ENCODE measurements around the gene CRYAB. TPM values are rescaled to one million over a fixed set of nuclear protein-coding genes. Genes with fewer than 3 reads are reported as not detected.

The CRYAB gene
- total RNA-seq, 1 donor from 2014 or later, result 0.45 TPM

DNA sequence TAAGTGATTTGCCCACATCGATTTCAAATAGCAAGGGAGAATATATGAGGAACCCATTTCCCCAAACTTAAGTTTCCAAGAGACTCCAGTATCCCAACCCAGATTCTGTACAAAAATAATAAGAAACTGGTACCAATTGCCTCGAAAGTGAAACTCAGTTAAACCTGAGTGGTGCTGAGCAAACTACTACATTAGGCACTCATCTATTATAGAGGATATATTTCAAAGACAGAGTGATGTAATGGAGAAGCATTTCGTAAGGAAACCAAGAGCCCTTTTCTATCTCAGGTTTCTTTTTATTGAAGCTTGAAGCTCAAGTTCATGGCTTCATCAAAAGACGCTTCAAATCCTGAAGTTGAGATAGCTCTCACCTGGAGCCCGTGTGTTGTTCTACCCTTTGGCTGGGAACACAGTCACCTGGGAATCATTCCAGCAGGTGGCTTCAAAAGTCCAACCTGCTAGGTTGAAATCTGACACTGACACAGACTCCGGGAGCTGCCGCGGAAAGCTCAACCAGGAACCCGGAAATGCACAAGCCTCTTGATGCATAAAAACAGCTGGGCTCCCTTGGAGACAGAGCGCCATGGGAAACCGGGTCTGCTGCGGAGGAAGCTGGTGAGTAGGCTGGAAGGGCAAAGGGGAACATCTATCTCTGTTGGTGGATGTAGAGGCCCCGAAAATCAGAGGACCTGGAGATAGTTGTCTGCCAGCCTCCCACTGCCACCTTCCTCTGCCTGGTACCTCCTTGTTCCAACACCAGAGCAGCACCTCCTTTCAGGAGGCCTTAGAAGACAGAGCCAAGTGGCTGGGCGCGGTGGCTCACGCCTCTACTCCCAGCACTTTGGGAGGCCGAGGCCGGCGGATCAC lies 7.1 kb upstream of the CRYAB start, which contains the start of gene C11orf52:
Gene C11orf52 (plus strand): TSS at position 524 of the 867 bp plus-strand sequence. CDS start 60 bp downstream, at position 584.
- Histone ChIP-seq H3K36me3 (no peaks in the 10 kb centered on the region), H3K27ac (no peak within 1 kb of the TSS), H3K27me3 (no peaks in the 10 kb centered on the region), H3K79me2 (ENCODE audit: low read depth) (no peaks in the 10 kb centered on the region), H2AFZ (replicated peaks) (peak within 1 kb of the TSS; percentile 68), H3K9me3 (ENCODE audit: low read depth) (no peaks in the 10 kb centered on the region), H4K20me1 (ENCODE audit: low read depth) (no peaks in the 10 kb centered on the region), H3F3A (ENCODE audit: low read depth) (peaks cover 2% of the 10 kb centered on the region), H3K4me1 (peaks cover 12% of the 10 kb centered on the region), H3K4me3 (no peak within 1 kb of the TSS), H3K4me2 (peak within 1 kb of the TSS; percentile 34), H3K9ac (no peak within 1 kb of the TSS)
- TF ChIP-seq, protein P1, sequence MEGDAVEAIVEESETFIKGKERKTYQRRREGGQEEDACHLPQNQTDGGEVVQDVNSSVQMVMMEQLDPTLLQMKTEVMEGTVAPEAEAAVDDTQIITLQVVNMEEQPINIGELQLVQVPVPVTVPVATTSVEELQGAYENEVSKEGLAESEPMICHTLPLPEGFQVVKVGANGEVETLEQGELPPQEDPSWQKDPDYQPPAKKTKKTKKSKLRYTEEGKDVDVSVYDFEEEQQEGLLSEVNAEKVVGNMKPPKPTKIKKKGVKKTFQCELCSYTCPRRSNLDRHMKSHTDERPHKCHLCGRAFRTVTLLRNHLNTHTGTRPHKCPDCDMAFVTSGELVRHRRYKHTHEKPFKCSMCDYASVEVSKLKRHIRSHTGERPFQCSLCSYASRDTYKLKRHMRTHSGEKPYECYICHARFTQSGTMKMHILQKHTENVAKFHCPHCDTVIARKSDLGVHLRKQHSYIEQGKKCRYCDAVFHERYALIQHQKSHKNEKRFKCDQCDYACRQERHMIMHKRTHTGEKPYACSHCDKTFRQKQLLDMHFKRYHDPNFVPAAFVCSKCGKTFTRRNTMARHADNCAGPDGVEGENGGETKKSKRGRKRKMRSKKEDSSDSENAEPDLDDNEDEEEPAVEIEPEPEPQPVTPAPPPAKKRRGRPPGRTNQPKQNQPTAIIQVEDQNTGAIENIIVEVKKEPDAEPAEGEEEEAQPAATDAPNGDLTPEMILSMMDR (IDR thresholded peaks at IDR 0.05), result no peak
- TF ChIP-seq EZH2 (IDR thresholded peaks at IDR 0.05), result no peak
- no peak for TF ChIP-seq EZH2phosphoT487 (IDR thresholded peaks at IDR 0.05)
- Mint-ChIP-seq H3K27me3 (ENCODE audit: insufficient read depth, low read depth) (peaks cover 4% of the 10 kb centered on the region), H3K9me3 (no peaks in the 10 kb centered on the region), H3K4me3 (no peak within 1 kb of the TSS), H3K36me3 (no peaks in the 10 kb centered on the region), H3K27ac (peak within 1 kb of the TSS; percentile 74), H3K4me1 (peaks cover 11% of the 10 kb centered on the region)
- DNase-seq (ENCODE audit: low spot score), result peak; percentile 45

DNA sequence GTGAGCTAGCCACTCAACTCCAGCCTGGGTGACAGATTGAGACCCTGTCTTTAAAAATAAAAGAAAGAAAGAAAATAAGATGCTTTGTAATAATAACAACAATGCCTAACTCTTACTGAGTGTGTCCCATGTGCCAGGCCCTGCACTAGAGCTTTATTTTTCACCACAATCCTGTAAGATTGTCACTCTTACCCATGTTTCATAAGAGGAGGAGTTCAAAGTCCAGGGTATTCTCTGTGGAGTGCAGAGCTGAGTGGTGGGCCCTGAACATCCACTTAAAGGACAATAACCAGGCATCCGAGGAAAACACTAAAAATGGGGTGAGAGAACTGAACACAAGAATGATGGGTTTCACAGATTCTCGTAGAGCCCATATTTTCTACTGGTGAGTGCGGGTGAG lies 6.2 kb upstream of the CRYAB start:
- Histone ChIP-seq H3K9me3 (ENCODE audit: low read depth) (no peaks in the 10 kb centered on the region), H3K36me3 (no peaks in the 10 kb centered on the region), H3K4me1 (peaks cover 4% of the 10 kb centered on the region), H3K27me3 (no peaks in the 10 kb centered on the region), H2AFZ (replicated peaks) (no peak overlapping the region), H3K27ac (no peak overlapping the region), H3K4me3 (no peak overlapping the region), H3K4me2 (no peak overlapping the region), H4K20me1 (ENCODE audit: low read depth) (no peaks in the 10 kb centered on the region), H3K79me2 (ENCODE audit: low read depth) (no peaks in the 10 kb centered on the region), H3K9ac (no peak overlapping the region), H3F3A (ENCODE audit: low read depth) (no peaks in the 10 kb centered on the region)
- Mint-ChIP-seq H3K9me3 (no peaks in the 10 kb centered on the region), H3K27ac (no peak overlapping the region), H3K4me1 (peaks cover 3% of the 10 kb centered on the region), H3K4me3 (no peak overlapping the region), H3K27me3 (ENCODE audit: insufficient read depth, low read depth) (peaks cover 4% of the 10 kb centered on the region), H3K36me3 (no peaks in the 10 kb centered on the region)
- no peak for TF ChIP-seq EZH2 (IDR thresholded peaks at IDR 0.05)
- no peak for TF ChIP-seq EZH2phosphoT487 (IDR thresholded peaks at IDR 0.05)
- TF ChIP-seq, protein P1 (IDR thresholded peaks at IDR 0.05), result no peak
- no peak for DNase-seq (ENCODE audit: low spot score)

DNA sequence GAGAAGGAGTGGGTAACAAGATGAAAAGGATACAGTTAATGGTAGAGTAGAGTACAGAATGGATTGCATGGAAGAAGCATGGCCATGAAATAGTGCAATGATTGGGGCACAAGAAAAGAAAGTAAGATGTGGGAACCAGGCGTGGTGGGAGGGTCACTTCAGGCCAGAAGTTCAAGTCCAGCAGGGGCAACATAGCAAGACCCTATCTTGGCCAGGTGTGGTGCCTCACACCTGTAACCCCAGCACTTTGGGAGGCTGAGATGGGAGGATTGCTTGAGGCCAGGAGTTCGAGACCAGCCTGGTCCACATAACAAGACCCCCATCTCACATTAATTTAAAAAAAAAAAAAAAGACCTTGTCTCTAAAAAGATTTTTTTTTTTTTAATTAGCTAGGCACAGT lies 5.7 kb upstream of the CRYAB start:
- TF ChIP-seq EZH2phosphoT487 (IDR thresholded peaks at IDR 0.05) (no peak), EZH2 (IDR thresholded peaks at IDR 0.05) (no peak)
- TF ChIP-seq, protein P1 (IDR thresholded peaks at IDR 0.05), result no peak
- Histone ChIP-seq H3K27ac (no peak overlapping the region), H2AFZ (replicated peaks) (no peak overlapping the region), H3K79me2 (ENCODE audit: low read depth) (no peaks in the 10 kb centered on the region), H3K36me3 (no peaks in the 10 kb centered on the region), H3K9me3 (ENCODE audit: low read depth) (no peaks in the 10 kb centered on the region), H4K20me1 (ENCODE audit: low read depth) (no peaks in the 10 kb centered on the region), H3K4me2 (no peak overlapping the region), H3K9ac (no peak overlapping the region), H3F3A (ENCODE audit: low read depth) (no peaks in the 10 kb centered on the region), H3K4me3 (no peak overlapping the region), H3K27me3 (no peaks in the 10 kb centered on the region), H3K4me1 (peaks cover 3% of the 10 kb centered on the region)
- H3K4me3 Mint-ChIP-seq, result no peak overlapping the region
- H3K9me3 Mint-ChIP-seq, result no peaks in the 10 kb centered on the region
- no peak overlapping the region for H3K27ac Mint-ChIP-seq
- H3K27me3 Mint-ChIP-seq (ENCODE audit: insufficient read depth, low read depth), result peaks cover 4% of the 10 kb centered on the region
- no peak for DNase-seq (ENCODE audit: low spot score)
- H3K4me1 Mint-ChIP-seq, result peaks cover 2% of the 10 kb centered on the region
- no peaks in the 10 kb centered on the region for H3K36me3 Mint-ChIP-seq
